DND-41 (cell line): ENCODE results near the gene CFAP77.

ENCODE experiments used
- CTCF ChIP-seq: IDR thresholded peaks from 2 replicates; pipeline ENCODE4 v1.5.1; 2012; ENCODE audit warnings: borderline replicate concordance, low read length, moderate library complexity, mild to moderate bottlenecking; ENCODE audit not compliant: poor library complexity, severe bottlenecking; ENCODE audit errors: extremely low read depth
- EZH2 ChIP-seq: IDR thresholded peaks from 3 replicates; pipeline ENCODE4 v1.6.1; 2012; ENCODE audit warnings: borderline replicate concordance, low read depth, mild to moderate bottlenecking, moderate library complexity, low read length, inconsistent platforms; ENCODE audit not compliant: severe bottlenecking

- TF ChIP-seq CTCF, result no peak
- TF ChIP-seq EZH2, result no peak
Measured at GRCh38 chr9:132497731-132498130, 87.7 kb downstream of the CFAP77 start.
